Activated naive CD4-positive, alpha-beta T cell treated with anti-CD3 and anti-CD28 coated beads for 36 hours (primary cell): ENCODE data around the gene CBARP. TPM values are rescaled to one million over a fixed set of nuclear protein-coding genes. Genes with fewer than 3 reads are reported as not detected.

Experiments used
- CTCF ChIA-PET: fragments of 350-600 bp; sonication (Branson Sonifier 250); formaldehyde crosslinking; loops from one replicate; lab custom pipeline; 2021; ENCODE audit warnings: antibody characterized with exemption; lab: Charles Lee
- DNase-seq: peaks from one replicate; pipeline ENCODE4 v3.0.0-alpha.2; 2020
- H3K27ac Mint-ChIP-seq: one replicate; pipeline ENCODE4 v1.8.0; 2021; ENCODE audit warnings: mild to moderate bottlenecking, mixed read lengths
- H3K27me3 Mint-ChIP-seq: one replicate; pipeline ENCODE4 v1.8.0; 2021; ENCODE audit warnings: low read depth, mixed read lengths
- H3K36me3 Mint-ChIP-seq: one replicate; pipeline ENCODE4 v1.8.0; 2021; ENCODE audit warnings: low read depth, mixed read lengths
- H3K4me1 Mint-ChIP-seq: one replicate; pipeline ENCODE4 v1.8.0; 2021; ENCODE audit warnings: low read depth, mixed read lengths
- H3K4me3 Mint-ChIP-seq: one replicate; pipeline ENCODE4 v1.8.0; 2021; ENCODE audit warnings: mild to moderate bottlenecking, moderate library complexity, mixed read lengths
- H3K9me3 Mint-ChIP-seq: one replicate; pipeline ENCODE4 v1.8.0; 2021; ENCODE audit warnings: mixed read lengths
- intact Hi-C: fragments of 100-400 bp; cut with micrococcal nuclease; formaldehyde crosslinking; loops from one replicate; pipeline ENCODE4 v1.15.1; 2023
- total RNA-seq, 2 experiments: library from RNA; stranded (reverse); gene quantifications; one replicate each; pipeline ENCODE4 v1.2.3, GENCODE V29; 2021

Gene CBARP
- total RNA-seq, 2 experiments from 2014 or later = 0.77 to 1.1 TPM

DNA sequence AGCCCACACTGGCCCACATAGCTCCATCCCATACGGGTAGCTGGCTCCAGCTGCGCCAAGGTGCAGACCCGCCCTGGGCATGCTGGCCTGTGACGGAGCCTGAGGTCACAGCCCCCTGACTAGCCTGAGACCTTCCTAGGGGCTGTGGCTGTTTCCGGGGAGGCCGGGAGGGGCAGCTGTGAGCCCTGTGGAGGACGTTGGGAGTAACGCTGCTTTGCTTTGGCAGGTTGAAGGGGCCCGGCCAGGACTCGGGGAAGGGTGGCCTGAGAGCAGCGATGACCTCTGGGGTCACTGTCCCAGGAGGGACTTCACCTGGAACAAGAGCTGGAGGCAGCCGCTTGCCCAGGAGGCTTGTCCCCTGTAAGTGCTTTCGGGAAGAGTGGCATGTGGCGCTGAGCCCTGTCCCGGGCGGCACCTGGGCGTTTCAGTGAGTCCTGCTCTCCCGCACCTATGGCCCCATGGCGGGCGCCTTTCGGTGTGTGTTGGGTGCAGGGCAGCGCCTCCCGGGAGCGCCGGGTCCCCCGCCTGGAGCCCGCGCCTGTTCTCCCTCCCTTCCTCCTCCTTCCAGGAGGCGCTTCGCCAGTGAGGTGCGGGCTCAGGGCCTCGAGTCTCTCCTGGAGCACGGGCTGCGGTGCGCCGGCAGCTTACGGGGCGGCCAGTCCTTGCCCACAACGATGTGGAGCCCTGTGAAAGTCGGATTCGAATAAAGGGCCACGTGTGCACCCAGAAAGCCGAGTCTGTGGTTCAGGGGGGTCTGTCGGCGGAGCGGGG lies 36.5 kb upstream of the CBARP start:
- Mint-ChIP-seq H3K36me3 (peaks cover 59% of the 10 kb centered on the region), H3K27me3 (no peaks in the 10 kb centered on the region), H3K9me3 (no peaks in the 10 kb centered on the region), H3K4me1 (peaks cover 53% of the 10 kb centered on the region), H3K4me3 (peak overlapping the region; percentile 71), H3K27ac (peak overlapping the region; percentile 73)
- intact Hi-C loops = loop anchor here (10.0 kb wide), 1 partner anchor 321 kb away; the partner anchor contains the start of gene MBD3
- no peak for DNase-seq
- CTCF ChIA-PET = interaction anchor here (3.7 kb wide), 1 partner anchor 30 kb away, joined by 25 read pairs; no protein-coding TSS in a partner anchor

- CTCF ChIA-PET = interaction anchor here (3.7 kb wide), 1 partner anchor 29 kb away, joined by 25 read pairs; no protein-coding TSS in a partner anchor
- DNase-seq = no peak
- Mint-ChIP-seq H3K4me1 (peaks cover 57% of the 10 kb centered on the region), H3K4me3 (peak overlapping the region; percentile 42), H3K36me3 (peaks cover 53% of the 10 kb centered on the region), H3K9me3 (no peaks in the 10 kb centered on the region), H3K27ac (peak overlapping the region; percentile 70), H3K27me3 (no peaks in the 10 kb centered on the region)
- intact Hi-C loops = loop anchor here (10.0 kb wide), 1 partner anchor 321 kb away; the partner anchor contains the start of gene MBD3
These were observed 35.6 kb upstream of the CBARP start for GRCh38 chr19:1273263-1274041.

GRCh38 chr19:1272423-1273262 lies 34.8 kb upstream of the CBARP start:
- H3K4me3 Mint-ChIP-seq = peak overlapping the region; percentile 32
- peaks cover 48% of the 10 kb centered on the region for H3K36me3 Mint-ChIP-seq
- intact Hi-C loops = loop anchor here (10.0 kb wide), 1 partner anchor 322 kb away; the partner anchor contains the start of gene MBD3
- H3K27me3 Mint-ChIP-seq = no peaks in the 10 kb centered on the region
- CTCF ChIA-PET = interaction anchor here (3.7 kb wide), 1 partner anchor 29 kb away, joined by 25 read pairs; no protein-coding TSS in a partner anchor
- no peaks in the 10 kb centered on the region for H3K9me3 Mint-ChIP-seq
- no peak for DNase-seq
- peak overlapping the region; percentile 70 for H3K27ac Mint-ChIP-seq
- peaks cover 59% of the 10 kb centered on the region for H3K4me1 Mint-ChIP-seq

- peaks cover 46% of the 10 kb centered on the region for H3K36me3 Mint-ChIP-seq
- H3K27me3 Mint-ChIP-seq = no peaks in the 10 kb centered on the region
- CTCF ChIA-PET = interaction anchor here (3.7 kb wide), 1 partner anchor 28 kb away, joined by 25 read pairs; no protein-coding TSS in a partner anchor
- peaks cover 61% of the 10 kb centered on the region for H3K4me1 Mint-ChIP-seq
- H3K4me3 Mint-ChIP-seq = peak overlapping the region; percentile 87
- intact Hi-C loops = loop anchor here (10.0 kb wide), 1 partner anchor 323 kb away; the partner anchor contains the start of gene MBD3
- no peaks in the 10 kb centered on the region for H3K9me3 Mint-ChIP-seq
- DNase-seq = no peak
- H3K27ac Mint-ChIP-seq = peak overlapping the region; percentile 83
These were observed 34.0 kb upstream of the CBARP start for GRCh38 chr19:1271528-1272422.

DNA sequence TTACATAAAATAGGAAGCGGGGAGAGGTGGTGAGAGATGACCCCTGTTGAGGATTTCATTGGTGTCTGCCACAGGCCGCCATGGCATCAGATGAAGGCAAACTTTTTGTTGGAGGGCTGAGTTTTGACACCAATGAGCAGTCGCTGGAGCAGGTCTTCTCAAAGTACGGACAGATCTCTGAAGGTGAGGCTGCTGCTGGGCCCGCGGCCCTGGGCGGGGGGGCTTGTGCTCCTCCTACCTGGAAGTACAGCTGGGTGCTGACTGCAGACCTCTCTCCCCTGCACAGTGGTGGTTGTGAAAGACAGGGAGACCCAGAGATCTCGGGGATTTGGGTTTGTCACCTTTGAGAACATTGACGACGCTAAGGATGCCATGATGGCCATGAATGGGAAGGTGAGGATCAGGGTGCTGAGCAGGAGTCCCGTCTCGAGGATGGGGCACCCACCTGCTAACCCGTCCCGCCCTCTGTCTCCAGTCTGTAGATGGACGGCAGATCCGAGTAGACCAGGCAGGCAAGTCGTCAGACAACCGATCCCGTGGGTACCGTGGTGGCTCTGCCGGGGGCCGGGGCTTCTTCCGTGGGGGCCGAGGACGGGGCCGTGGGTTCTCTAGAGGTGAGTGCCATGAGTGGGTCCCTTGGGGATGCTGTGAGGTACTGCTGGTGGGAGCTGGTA lies 33.2 kb upstream of the CBARP start:
- intact Hi-C loops = loop anchor here (10.0 kb wide), 1 partner anchor 324 kb away; the partner anchor contains the start of gene MBD3
- no peak for DNase-seq
- no peaks in the 10 kb centered on the region for H3K9me3 Mint-ChIP-seq
- peaks cover 60% of the 10 kb centered on the region for H3K4me1 Mint-ChIP-seq
- H3K4me3 Mint-ChIP-seq = peak overlapping the region; percentile 87
- no peaks in the 10 kb centered on the region for H3K27me3 Mint-ChIP-seq
- H3K27ac Mint-ChIP-seq = peak overlapping the region; percentile 83
- peaks cover 42% of the 10 kb centered on the region for H3K36me3 Mint-ChIP-seq
- CTCF ChIA-PET = interaction anchor here (3.7 kb wide), 1 partner anchor 27 kb away, joined by 25 read pairs; no protein-coding TSS in a partner anchor

GRCh38 chr19:1270213-1270853 lies 32.5 kb upstream of the CBARP start:
- intact Hi-C loops = loop anchor here (10.0 kb wide), 1 partner anchor 324 kb away; the partner anchor contains the start of gene MBD3
- H3K36me3 Mint-ChIP-seq = peaks cover 43% of the 10 kb centered on the region
- CTCF ChIA-PET = no interaction called here
- peaks cover 65% of the 10 kb centered on the region for H3K4me1 Mint-ChIP-seq
- DNase-seq = no peak
- H3K9me3 Mint-ChIP-seq = no peaks in the 10 kb centered on the region
- H3K27me3 Mint-ChIP-seq = no peaks in the 10 kb centered on the region
- peak overlapping the region; percentile 87 for H3K4me3 Mint-ChIP-seq
- peak overlapping the region; percentile 83 for H3K27ac Mint-ChIP-seq

DNA sequence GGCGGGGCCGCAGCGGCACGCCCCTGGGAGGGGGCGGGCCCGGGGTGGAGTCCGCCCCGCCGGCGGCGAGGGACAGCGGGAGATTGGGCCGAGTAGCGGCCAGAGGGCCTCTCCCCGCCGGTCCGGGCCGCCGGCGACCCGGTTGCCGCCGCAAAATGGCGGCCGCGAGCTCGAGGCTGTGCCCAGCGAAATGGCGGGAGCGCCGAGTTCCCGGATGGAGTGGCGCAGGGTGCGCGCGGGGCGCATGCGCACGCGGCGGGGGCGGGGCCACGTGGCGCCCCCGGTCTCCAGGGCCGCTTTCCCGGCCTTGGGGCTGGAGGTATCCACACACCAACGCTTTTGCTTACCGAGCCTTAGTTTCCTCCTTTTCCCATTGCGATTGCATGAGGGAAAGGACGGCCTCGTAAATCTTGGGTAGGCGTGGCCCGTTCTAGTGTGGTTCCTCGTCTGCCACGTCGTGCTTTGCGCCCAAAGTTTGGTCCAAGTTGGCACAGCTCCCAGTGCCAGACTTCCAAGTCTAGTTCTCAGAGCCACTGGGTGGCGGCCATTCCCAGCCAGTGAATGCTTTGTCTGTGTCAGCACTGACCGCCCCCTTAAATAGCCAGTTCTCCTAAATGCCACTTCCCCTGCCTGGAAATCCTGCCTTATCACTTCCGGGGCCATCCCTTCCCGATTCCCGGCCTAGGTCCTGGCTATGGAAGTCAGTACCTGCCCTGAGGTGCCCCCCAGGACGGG lies 31.8 kb upstream of the CBARP start:
- Mint-ChIP-seq H3K27me3 (no peaks in the 10 kb centered on the region), H3K4me3 (peak overlapping the region; percentile 87), H3K36me3 (peaks cover 46% of the 10 kb centered on the region), H3K9me3 (no peaks in the 10 kb centered on the region), H3K27ac (peak overlapping the region; percentile 83), H3K4me1 (peaks cover 68% of the 10 kb centered on the region)
- DNase-seq = peak; percentile 89
- CTCF ChIA-PET = interaction anchor here (0.5 to 11.1 kb wide), 2 partner anchors 26 to 151 kb away, joined by 6 to 233 read pairs; partner anchors contain the start of gene ATP5F1D
- intact Hi-C loops = loop anchor here (1.0 to 10.0 kb wide), 6 partner anchors 8 to 607 kb away; partner anchors contain the start of genes MBD3, PTBP1, RNF126 and STK11

GRCh38 chr19:1269065-1269477 lies 31.3 kb upstream of the CBARP start, which contains the start of gene CIRBP:
Gene CIRBP, plus strand, starts transcription at chr19:1269332. Its CDS starts 1,602 bp downstream, at chr19:1270934.
- Mint-ChIP-seq H3K4me3 (peak within 1 kb of the TSS; percentile 87), H3K9me3 (no peaks in the 10 kb centered on the region), H3K27me3 (no peaks in the 10 kb centered on the region), H3K36me3 (peaks cover 44% of the 10 kb centered on the region), H3K4me1 (peaks cover 64% of the 10 kb centered on the region), H3K27ac (peak within 1 kb of the TSS; percentile 83)
- DNase-seq = peak; percentile 99
- CTCF ChIA-PET = interaction anchor here (0.5 to 11.1 kb wide), 3 partner anchors 10 to 151 kb away, joined by 3 to 233 read pairs (median 6); partner anchors contain the start of gene ATP5F1D
- intact Hi-C loops = loop anchor here (1.0 to 5.0 kb wide), 5 partner anchors 8 to 607 kb away; partner anchors contain the start of genes PTBP1, RNF126 and STK11
